Measurements from ENCODE around the gene RGS7.

GRCh38 chr1:241007668-241008067, 349.3 kb downstream of the RGS7 start:
- no peak for TF ChIP-seq EZH2phosphoT487 (IDR thresholded peaks at IDR 0.05; ENCODE audit: insufficient read depth, low read depth)
- no peak for TF ChIP-seq EZH2 (IDR thresholded peaks at IDR 0.05; ENCODE audit: insufficient read depth, poor library complexity, severe bottlenecking)

Data from GM23248 (cell line).